GM23248 (cell line): Measurements from ENCODE around the gene NISCH.

ENCODE experiments used
- EZH2 ChIP-seq: fragments of 200-600 bp; sonication (generic); IDR thresholded peaks from 2 replicates; pipeline ENCODE4 v1.6.1; 2018; ENCODE audit warnings: antibody characterized with exemption, mild to moderate bottlenecking; ENCODE audit not compliant: insufficient read depth, poor library complexity, severe bottlenecking
- EZH2phosphoT487 ChIP-seq: fragments of 200-600 bp; sonication (generic); IDR thresholded peaks from 2 replicates; pipeline ENCODE4 v1.6.1; 2018; ENCODE audit warnings: antibody characterized with exemption, moderate library complexity, mild to moderate bottlenecking, low read depth; ENCODE audit not compliant: insufficient read depth

DNA sequence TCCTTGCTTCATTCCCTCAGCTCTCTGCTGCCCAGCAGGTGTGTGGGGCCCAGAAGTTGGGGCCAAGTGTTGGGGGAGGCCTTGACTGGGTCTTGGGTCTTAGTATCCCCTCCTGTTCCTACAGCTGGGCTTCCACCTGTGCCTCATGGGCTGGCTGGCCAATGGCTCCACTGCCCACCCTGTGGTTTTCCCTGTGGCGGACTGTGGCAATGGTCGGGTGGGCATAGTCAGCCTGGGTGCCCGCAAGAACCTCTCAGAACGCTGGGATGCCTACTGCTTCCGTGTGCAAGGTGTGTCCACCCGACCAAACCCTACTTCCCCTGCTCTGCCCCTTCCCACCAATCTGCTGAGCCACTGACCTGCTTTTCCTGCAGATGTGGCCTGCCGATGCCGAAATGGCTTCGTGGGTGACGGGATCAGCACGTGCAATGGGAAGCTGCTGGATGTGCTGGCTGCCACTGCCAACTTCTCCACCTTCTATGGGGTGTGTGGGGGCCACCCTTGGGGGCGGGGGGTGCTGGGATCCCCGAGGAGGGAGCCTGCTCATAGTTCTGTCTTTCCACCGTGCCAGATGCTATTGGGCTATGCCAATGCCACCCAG is 67.3 kb downstream of the NISCH start:
- TF ChIP-seq EZH2 (no peak), EZH2phosphoT487 (no peak)
